HepG2 (cell line): ENCODE measurements around the gene GSTM2. TPM values are rescaled to one million over a fixed set of nuclear protein-coding genes. Genes with fewer than 3 reads are reported as not detected.
A peak's percentile ranks its signal among the peaks of the same experiment; 100 is the strongest.

ENCODE experiments used
- ARID4A ChIP-seq: sonication (generic); formaldehyde crosslinking; IDR thresholded peaks from 2 replicates; pipeline ENCODE4 v1.5.0; 2020; ENCODE audit warnings: mild to moderate bottlenecking, missing genetic modification reagents, borderline replicate concordance
- ARNT ChIP-seq: fragments of 450-650 bp; IDR thresholded peaks from 2 replicates; pipeline ENCODE4 v1.6.1; 2017
- ATF1 ChIP-seq: IDR thresholded peaks from 2 replicates; pipeline ENCODE4 v1.6.1; 2016; ENCODE audit warnings: mild to moderate bottlenecking, control low read depth
- DMAP1 ChIP-seq: IDR thresholded peaks from 2 replicates; pipeline ENCODE4 v1.6.1; 2016
- E2F5 ChIP-seq: sonication (generic); formaldehyde crosslinking; conservative IDR thresholded peaks from 2 replicates; pipeline ENCODE4 v1.4.0; 2020; ENCODE audit warnings: missing genetic modification reagents
- FOXC1 ChIP-seq: sonication (generic); formaldehyde crosslinking; IDR thresholded peaks from 2 replicates; pipeline ENCODE4 v1.8.0; 2022; ENCODE audit warnings: mild to moderate bottlenecking, missing genetic modification reagents, borderline replicate concordance
- GATAD2A ChIP-seq: IDR thresholded peaks from 2 replicates; pipeline ENCODE4 v1.6.1; 2016
- IRF2 ChIP-seq: IDR thresholded peaks from 2 replicates; pipeline ENCODE4 v1.6.1; 2018; ENCODE audit warnings: missing genetic modification reagents, missing compliant biosample characterization
- JARID2 ChIP-seq: sonication (generic); formaldehyde crosslinking; IDR thresholded peaks from 2 replicates; pipeline ENCODE4 v1.8.1; 2023; ENCODE audit warnings: missing genetic modification reagents, inconsistent platforms; ENCODE audit not compliant: insufficient replicate concordance
- KDM4B ChIP-seq: sonication (generic); formaldehyde crosslinking; IDR thresholded peaks from 2 replicates; pipeline ENCODE4 v1.4.0; 2020; ENCODE audit warnings: missing genetic modification reagents
- KLF11 ChIP-seq: IDR thresholded peaks from 2 replicates; pipeline ENCODE4 v1.6.1; 2016; ENCODE audit warnings: missing compliant biosample characterization
- MTERF4 ChIP-seq: sonication (generic); formaldehyde crosslinking; IDR thresholded peaks from 2 replicates; pipeline ENCODE4 v1.8.0; 2023; ENCODE audit warnings: mild to moderate bottlenecking, missing genetic modification reagents
- STAG1 ChIP-seq: sonication (generic); formaldehyde crosslinking; IDR thresholded peaks from 2 replicates; pipeline ENCODE4 v1.4.0; 2020; ENCODE audit warnings: missing genetic modification reagents
- TRAFD1 ChIP-seq: sonication (generic); formaldehyde crosslinking; IDR thresholded peaks from 2 replicates; pipeline ENCODE4 v1.5.1; 2020; ENCODE audit warnings: missing genetic modification reagents, mild to moderate bottlenecking, borderline replicate concordance
- ZNF282 ChIP-seq: fragments of 450-650 bp; IDR thresholded peaks from 2 replicates; pipeline ENCODE4 v1.6.1; 2018; ENCODE audit not compliant: partially characterized antibody
- ZNF503 ChIP-seq: sonication (generic); formaldehyde crosslinking; IDR thresholded peaks from 2 replicates; pipeline ENCODE4 v1.4.0; 2020; ENCODE audit warnings: missing genetic modification reagents
- ZNF792 ChIP-seq: IDR thresholded peaks from 2 replicates; pipeline ENCODE4 v1.6.1; 2016
- polyA plus RNA-seq, 8 experiments: library from polyadenylated mRNA; depleted of rRNA in 3 of 8; stranded (reverse) in 7 of 8; unstranded in 1 of 8; fragments of >200 nt; fragmentation: Illumina TruSeq in 4 of 8; extraction: Trizol in 4 of 8; gene quantifications; 2 replicates each; pipeline versions ENCODE4 v1.2.1 to v1.2.3, GENCODE V29; 2011 to 2016; ENCODE audit warnings: low read depth in 4 of 8, missing spikeins in 1 of 8, mixed read lengths in 1 of 8; ENCODE audit not compliant: insufficient read depth in 1 of 8
- total RNA-seq, 5 experiments: library from RNA; depleted of rRNA; stranded (reverse); fragments of >200 nt; fragmentation: Illumina TruSeq; extraction: Trizol; gene quantifications; 2 replicates each; pipeline ENCODE4 v1.2.3, GENCODE V29; 2016; ENCODE audit warnings: low read depth in 1 of 5

The GSTM2 gene
- total and polyA plus RNA-seq, 2 of the 13 experiments (the other 11 are each of a cell fraction or from before 2014, with no cell fraction given): 7.0 to 15.0 TPM

GRCh38 chr1:109643385-109644230, 24.2 kb upstream of the GSTM2 start (continued):
- TF ChIP-seq MTERF4 (CRISPR knock-in tag) (peak; percentile 73; the same call in 1 of the 2 replicates), STAG1 (CRISPR knock-in tag) (peak; percentile 88), IRF2 (CRISPR knock-in tag) (peak; percentile 59), ARID4A (peak; percentile 46; the same call in 1 of the 2 replicates), KLF11 (0 out of 2 replicates have a peak, but pooled peaks have one; percentile 38), DMAP1 (no peak), GATAD2A (CRISPR knock-in tag) (peak; percentile 46; the same call in 1 of the 2 replicates), KDM4B (CRISPR knock-in tag) (no peak), ZNF503 (CRISPR knock-in tag) (no peak), E2F5 (CRISPR knock-in tag) (no peak), ATF1 (CRISPR knock-in tag) (no peak), FOXC1 (CRISPR knock-in tag) (peak; percentile 59; the same call in 1 of the 2 replicates), ARNT (no peak), TRAFD1 (CRISPR knock-in tag) (no peak), ZNF282 (no peak), ZNF792 (no peak), JARID2 (CRISPR knock-in tag) (peak; percentile 12)
